ENCODE data around the gene KLF16. TPM values are rescaled to one million over a fixed set of nuclear protein-coding genes. Genes with fewer than 3 reads are reported as not detected.
A peak's percentile ranks its signal among the peaks of the same experiment; 100 is the strongest.

The KLF16 gene
- total and polyA plus RNA-seq, 11 donors: 2.9 to 19.7 (median 9.2) TPM

GRCh38 chr19:1865172-1866010 is 2.0 kb upstream of the KLF16 start:
- peaks cover 0 to 3% (median 0%) of the 10 kb centered on the region in 9 donors for H3K36me3 ChIP-seq
- peak in 2 of 5 donors; percentile 36 to 65 for DNase-seq
- H3K27me3 ChIP-seq: no peaks in the 10 kb centered on the region
- no peak for TF ChIP-seq CTCF (IDR thresholded peaks at IDR 0.05)
- H3K27ac ChIP-seq: peak overlapping the region; percentile 66 to 98 (median 90)
- peaks cover 0 to 35% (median 26%) of the 10 kb centered on the region in 12 donors for H3K4me1 ChIP-seq
- WGBS, 4 donors: 80 to 91% (median 84%) methylated on average over 12 to 17 of the region's 17 CpGs
- H3K4me3 ChIP-seq: peak overlapping the region in 10 of 12 donors; percentile 65 to 90 (median 74)
- no peak for ATAC-seq
- no peaks in the 10 kb centered on the region for H3K9me3 ChIP-seq
- intact Hi-C loops (cut with DNase I): loop anchor here in 2 of 10 donors (2.0 to 10.0 kb wide), 2 partner anchors 63 to 199 kb away; no protein-coding TSS in a partner anchor

- H3K4me3 ChIP-seq: peak overlapping the region; percentile 59 to 90 (median 72)
- no peaks in the 10 kb centered on the region for H3K9me3 ChIP-seq
- peaks cover 0 to 43% (median 31%) of the 10 kb centered on the region in 12 donors for H3K4me1 ChIP-seq
- no peaks in the 10 kb centered on the region for H3K36me3 ChIP-seq
- intact Hi-C loops (cut with DNase I): loop anchor here in 2 of 10 donors (2.0 to 10.0 kb wide), 2 partner anchors 64 to 200 kb away; no protein-coding TSS in a partner anchor
- DNase-seq: peak; percentile 77 to 88 (median 82)
- no peaks in the 10 kb centered on the region for H3K27me3 ChIP-seq
- WGBS, 4 donors: 8 to 26% (median 9%) methylated on average over 7 to 52 of the region's 52 CpGs
- ATAC-seq: peak; percentile 40 to 71 (median 62)
- TF ChIP-seq POLR2A (IDR thresholded peaks at IDR 0.05) (no peak), CTCF (IDR thresholded peaks at IDR 0.05) (peak; percentile 79 to 93 (median 85))
- peak overlapping the region; percentile 66 to 98 (median 90) for H3K27ac ChIP-seq
These were observed 1.2 kb upstream of the KLF16 start for GRCh38 chr19:1864480-1865171.

GRCh38 chr19:1863638-1864479 is 480 bp upstream of the KLF16 start:
- no peaks in the 10 kb centered on the region for H3K9me3 ChIP-seq
- no peaks in the 10 kb centered on the region for H3K36me3 ChIP-seq
- ATAC-seq (peak; percentile 66 to 83 (median 82)), DNase-seq (peak; percentile 93 to 96 (median 93))
- H3K27ac ChIP-seq: peak overlapping the region; percentile 66 to 98 (median 90)
- H3K27me3 ChIP-seq: no peaks in the 10 kb centered on the region
- TF ChIP-seq CTCF (IDR thresholded peaks at IDR 0.05) (no peak), POLR2A (IDR thresholded peaks at IDR 0.05) (peak in 1 of 2 donors; percentile 39)
- 0 to 1% (median 0%) methylated on average over 14 to 115 of the region's 115 CpGs for WGBS, 4 donors
- H3K4me1 ChIP-seq: peaks cover 0 to 50% (median 36%) of the 10 kb centered on the region in 12 donors
- intact Hi-C loops (cut with DNase I): loop anchor here in 2 of 10 donors (2.0 to 10.0 kb wide), 2 partner anchors 65 to 201 kb away; no protein-coding TSS in a partner anchor
- H3K4me3 ChIP-seq: peak overlapping the region; percentile 59 to 99 (median 76)
